HG02970 (cell line): ENCODE data around the gene FRK.

Experiments
- ATAC-seq: cut with Tn5 transposase; IDR thresholded peaks from one replicate; pipeline ENCODE4 v1.9.1; 2021; ENCODE audit warnings: mild to moderate bottlenecking, moderate library complexity, moderate number of reproducible peaks; ENCODE audit not compliant: unreplicated experiment, low FRiP score

The FRK gene

DNA sequence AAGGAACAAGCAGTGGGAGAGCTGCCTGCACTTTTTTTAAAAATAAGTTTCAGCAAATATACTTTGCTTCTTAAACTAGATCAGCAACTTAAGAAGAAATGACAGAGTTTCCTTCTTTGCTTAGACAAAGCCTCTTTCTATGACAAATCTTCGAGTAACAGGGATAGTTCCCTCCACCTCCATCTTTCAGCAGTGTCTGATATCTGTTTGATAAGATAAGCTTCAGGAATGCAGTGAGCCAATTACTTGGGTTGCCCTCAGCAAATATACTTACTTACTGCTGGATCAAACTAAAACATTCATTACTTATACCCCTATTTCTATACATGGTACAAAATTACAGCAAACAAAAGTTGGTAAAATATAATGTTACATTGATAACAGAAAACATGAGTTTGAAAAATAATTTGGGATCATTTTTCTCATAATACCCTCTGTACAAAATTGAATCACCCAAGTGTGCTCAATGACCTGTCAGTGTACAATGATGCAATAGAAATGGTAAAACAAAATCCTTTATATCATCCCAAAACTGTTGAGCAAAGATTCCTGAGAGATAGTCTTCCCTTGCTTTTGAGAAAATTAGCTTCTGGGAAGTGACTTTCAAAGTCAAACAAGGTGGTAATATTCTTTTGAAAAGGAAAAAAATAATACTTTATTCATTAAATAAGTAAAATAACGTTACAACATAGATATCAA lies 24.5 kb downstream of the FRK start:
- no peak for ATAC-seq

DNA sequence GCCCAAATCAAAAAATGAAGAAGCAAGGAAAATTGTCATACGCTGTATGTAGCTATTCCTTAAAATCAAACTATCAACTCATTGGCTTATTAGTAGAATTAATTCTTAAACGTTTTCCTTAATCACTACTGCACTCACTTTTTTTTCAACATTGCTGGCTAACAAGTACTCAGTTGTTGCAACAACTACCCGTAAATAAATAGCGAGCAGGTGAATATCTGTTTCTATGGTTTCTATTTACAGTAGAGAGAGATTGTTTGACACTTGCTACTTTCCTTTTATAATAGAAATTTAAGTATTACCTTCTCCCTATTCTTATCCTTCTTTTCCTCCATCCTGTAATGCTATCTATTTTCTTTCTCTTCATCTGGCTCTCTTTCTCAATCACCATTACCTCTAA lies 25.1 kb downstream of the FRK start:
- no peak for ATAC-seq

DNA sequence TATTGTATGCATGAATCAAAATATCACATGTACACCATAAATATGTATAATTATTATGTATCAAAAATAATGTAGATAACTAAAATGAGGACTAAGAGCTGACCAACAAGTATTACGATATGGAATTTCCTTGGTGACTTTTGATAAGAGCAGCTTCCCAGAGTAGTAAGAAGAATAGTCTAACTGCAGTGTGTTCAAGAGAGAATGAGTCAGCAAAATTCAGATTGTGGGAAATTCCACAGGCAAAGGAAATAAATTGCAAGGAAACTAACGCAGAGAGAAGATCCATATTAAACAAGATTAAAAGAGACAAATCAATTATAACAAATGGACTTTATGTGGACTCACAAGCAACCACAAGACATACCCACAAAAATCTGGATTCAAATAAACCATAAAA lies 26.4 kb downstream of the FRK start:
- ATAC-seq, result no peak

DNA sequence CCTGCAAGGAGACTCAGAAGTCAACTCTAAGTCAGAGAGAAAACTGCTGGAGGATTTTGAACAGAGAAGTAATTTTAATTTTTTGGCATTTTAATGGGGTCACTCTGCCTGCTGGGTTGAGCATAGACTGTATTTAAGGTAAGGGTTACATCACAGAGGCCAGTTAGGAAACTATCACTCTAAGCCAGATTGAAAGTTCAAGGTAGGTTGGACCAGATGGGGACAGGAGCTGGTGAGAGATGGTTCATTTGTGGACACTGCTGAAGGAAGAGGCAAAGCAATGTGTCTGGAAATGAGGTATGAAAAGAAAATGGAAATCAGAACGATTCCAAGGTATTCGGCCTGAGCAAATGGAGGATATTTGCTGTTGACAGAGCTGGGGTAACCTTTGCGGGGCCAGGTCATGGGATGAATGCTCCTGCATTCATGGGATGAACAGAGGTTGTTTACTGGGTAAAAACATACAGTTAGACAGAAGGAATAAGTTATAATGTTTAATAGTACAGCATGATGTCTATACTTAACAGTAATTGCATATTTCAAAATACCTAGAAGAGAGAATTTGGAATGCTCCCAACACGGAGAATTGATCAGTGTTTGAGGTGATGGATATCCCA lies 26.9 kb downstream of the FRK start:
- ATAC-seq, result no peak

DNA sequence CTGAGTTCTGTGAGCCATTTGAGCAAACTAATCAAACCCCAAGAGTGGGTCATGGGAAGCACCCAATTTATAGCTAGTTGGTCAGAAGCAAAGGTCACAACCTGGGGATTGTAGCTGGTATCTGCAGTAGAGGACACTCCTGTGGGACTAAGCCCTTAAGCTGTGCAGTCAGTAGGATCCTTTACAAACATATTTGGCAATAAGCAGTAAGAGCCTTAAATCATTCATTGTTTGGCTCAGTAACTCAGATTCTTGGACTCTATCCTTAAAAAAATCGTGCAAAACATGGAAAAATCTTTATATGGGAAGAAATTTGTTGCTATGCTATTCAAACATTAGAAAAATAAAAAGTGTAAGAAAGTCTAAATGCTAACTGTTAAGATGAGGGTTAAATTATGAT lies 29.9 kb downstream of the FRK start:
- no peak for ATAC-seq

DNA sequence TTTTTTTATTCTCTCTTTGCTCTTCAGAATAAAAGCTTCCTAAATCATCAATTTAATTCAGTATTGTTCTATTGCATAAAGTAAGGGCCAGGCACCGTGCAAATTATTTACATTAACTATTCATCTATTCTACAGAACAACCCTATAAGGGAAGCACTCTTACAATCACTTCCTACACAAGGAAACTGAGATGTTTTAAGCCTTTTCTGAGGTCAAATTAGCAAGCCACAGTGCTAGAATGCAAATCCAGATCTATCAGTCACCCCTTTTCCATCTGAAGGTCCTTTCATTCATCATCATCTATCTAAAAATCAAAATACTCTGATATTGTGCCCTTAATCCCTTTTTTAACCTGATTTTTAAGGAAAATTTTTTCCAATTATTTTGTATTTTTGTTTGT lies 31.2 kb downstream of the FRK start:
- no peak for ATAC-seq

DNA sequence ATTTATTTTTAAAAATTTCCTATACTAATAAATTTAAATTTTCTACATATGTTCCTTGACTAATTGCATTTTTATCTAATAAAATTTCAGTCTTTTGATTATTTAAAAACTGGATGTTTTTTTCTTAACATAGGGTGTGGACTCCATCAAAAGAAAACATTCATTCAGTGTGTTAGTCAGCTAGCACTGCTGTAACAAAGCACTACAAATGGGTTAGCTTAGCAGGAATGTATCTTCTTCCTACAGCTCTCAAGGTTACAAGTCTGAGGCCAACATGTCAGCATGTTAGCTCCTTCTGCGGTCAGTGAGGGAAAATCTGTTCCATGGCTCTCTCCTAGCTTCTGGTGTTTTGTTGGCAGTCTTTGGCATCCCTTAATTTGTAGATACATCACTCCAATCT lies 32.5 kb downstream of the FRK start:
- no peak for ATAC-seq

DNA sequence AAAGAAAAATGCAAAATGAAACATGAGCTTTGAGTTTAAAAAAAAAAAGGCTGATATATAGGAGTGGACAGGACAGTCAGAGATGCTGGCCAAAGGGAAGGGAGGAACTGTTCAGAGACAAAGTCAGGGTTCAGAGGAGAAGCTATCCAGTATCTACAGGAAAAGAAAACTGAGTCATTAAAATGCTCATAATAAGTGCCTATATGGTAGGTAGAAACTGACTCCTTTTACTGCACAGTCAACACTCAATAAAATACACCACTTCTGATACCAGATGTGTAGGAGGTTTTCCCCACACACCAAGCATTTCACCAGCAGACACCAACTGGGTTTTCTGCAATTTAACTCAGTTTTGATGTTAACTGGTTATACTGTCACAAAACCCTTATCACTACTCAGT lies 32.9 kb downstream of the FRK start:
- no peak for ATAC-seq

DNA sequence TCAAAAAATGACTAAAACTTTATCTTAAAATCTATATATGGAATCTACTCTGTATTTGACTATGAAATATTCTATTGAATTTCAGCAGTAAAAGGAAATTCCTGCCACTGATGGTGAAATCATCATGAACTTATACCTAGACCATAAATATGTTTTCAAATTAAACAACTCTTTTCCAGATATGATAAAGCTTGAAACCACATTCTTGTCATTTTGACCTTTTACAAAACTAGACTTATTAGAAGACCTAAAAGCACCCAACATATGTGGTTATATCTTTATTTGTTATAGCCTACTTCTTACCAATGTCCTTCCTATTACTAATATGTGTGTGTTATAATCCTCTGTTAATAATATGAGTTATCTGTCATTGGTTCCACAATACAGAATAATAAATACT lies 35.3 kb downstream of the FRK start:
- ATAC-seq, result no peak

DNA sequence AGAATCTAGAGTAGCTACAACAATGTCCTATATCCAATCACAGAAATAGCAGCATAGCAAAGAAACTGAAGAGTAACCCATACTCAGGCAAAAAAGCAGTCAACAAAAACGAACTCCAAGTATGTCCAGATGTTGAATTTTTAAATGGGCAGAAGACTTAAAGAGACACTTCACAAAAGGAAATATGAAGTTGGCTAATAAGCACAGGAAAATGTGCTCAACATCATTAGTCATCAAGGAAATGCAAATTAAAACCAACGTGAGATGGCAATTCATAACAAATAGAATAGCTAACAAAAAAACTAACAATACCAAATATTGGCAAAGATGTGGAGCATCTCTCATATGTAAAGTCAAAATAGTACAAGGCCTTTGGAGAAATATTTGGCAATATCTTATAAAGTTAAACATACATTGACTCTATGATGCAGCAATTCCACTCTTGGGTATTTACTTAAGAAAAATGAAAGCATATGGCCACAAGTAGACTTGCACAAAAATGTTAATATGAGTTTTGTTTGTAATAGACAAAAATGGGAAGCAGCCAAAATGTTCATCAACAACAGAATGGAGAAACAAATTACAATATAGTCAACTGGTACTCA lies 37.7 kb downstream of the FRK start:
- no peak for ATAC-seq

DNA sequence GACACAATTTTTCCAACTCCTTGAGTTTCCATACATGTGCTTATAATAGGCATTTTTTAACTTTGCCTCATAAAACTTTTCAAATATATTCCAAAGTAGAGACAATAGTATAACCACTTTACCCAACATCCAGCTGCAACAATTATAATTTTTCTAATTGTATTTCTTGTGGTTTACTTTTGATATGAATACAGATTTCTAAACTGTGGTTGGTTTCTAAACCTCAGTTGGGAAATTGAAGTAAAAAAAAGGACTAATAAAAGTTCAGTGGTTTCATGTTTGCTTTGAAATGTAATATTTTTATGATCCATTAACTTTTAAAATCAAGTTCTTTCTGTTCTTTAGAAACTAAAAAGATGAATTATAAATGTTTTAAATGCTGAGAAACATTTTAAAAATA lies 40.0 kb downstream of the FRK start:
- ATAC-seq, result no peak

DNA sequence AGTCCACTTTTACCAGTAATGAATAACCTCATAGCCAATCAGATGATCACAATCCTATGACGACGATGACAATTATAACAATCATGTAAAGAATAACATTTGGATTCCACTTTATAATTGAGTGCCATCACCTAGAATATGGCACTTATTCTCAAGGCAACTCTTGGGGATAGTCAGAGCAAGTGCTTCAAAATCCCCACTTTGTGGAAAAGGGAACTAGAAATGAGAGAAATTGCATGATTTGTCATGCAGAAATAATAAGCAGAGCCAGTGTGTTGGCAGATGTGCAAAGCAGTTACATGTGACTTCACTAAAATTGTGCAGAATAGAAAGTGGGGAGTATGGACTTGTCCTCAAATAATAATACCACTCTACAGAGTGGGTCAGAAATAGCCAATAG lies 41.3 kb downstream of the FRK start:
- ATAC-seq, result peak; percentile 57

DNA sequence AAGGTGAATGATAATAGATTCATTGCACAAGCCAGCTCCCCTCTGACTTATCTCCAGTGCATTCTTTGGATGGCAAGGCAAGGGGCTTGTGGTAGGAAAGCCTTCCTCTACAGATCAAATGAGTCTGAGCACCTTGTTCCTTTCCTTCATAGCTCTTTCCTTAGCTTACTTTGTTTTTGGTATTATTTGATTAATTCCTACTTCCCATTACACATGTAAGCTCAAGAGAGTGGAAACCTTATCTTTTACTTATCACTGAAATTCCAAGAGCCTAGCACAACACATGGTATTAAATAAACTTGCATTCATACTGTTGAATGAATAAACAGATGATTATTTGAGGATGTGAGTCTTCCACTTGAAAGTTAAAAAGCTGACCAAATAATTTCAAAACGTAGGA lies 41.7 kb downstream of the FRK start:
- no peak for ATAC-seq

DNA sequence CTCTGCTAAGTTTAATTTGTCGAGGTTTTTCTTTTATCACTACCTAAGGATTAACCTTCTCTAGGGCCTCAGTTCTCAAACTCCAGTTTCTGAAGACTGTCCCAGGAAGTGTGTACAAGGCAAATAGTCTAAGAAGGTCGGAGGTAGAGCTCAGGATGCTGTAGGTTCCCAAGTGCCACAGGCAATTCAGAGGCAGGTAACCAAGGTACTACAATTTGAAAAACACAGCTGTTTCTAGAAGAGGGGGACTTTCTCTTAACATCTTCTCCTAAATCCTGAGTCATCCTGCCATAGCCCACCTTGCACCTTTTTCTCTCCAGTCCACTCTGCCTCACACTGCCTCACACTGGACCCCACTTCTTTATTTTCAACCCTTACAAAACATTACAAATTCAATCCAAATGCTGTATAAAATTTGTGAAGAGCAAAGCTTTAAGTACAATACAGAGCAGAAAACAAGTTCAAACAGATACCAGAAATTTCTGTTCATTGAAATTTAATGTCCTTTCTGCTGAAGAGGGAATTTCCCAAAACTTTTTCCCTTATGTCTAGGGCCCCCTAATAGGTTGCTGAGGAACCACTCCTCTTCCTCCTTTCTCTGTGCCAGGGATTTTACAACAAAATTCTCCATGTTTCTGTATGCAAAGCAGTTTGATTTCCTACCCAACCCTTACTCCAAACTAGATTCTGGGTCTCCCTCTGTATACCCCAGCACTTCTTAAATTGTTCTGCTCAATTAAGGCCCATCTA lies 43.0 kb downstream of the FRK start:
- no peak for ATAC-seq

DNA sequence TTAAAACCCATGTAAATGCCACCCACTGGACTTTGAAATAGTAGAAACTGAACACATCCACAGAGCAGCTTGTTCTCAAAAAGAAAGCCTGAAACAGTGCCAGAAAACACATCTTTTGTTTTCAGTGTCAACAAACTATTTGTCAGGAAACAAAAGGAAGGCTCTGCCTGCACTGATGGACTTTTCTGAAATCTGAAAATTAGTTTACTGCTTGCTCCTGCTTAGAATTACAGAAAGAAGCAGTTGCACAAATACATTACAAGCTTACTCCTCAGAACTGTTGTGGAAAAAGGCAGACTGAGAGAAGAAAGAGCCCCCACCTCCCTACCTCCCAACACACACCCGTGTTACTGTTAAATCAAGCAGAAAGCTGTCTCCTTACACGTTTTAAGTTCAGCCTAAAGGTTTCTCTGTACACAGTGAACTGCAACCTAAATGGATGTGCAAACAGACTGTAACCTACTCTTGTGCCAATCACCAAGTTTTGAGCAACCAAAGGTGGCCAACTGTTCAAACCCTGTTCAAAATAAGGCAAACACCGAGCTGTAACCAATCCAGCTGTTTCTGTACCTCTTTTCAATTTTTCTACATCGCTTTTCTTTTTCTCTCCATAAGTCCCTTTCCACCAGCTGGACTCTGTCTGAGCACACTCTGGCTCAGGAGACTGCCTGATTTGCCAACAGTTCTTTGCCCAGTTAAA lies 43.7 kb downstream of the FRK start:
- ATAC-seq, result no peak

DNA sequence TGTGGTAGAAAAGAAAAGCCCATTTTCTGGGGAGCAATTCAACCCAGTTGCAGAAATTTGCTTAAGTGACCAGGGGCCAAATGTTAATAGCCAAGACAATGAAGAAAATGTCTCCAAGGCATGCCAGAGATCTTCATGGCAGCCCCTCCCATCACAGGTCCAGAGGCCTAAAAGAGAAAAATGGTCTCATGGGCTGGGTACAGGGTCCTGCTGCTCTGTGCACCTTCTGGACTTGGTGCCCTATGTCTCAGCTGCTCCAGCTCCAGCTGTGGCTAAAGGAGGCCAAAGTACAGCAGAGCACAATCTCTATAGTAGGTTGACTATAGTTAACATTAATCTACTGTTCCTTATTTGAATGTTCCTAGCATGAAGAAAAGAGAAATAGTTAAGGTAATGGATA lies 44.7 kb downstream of the FRK start:
- no peak for ATAC-seq

DNA sequence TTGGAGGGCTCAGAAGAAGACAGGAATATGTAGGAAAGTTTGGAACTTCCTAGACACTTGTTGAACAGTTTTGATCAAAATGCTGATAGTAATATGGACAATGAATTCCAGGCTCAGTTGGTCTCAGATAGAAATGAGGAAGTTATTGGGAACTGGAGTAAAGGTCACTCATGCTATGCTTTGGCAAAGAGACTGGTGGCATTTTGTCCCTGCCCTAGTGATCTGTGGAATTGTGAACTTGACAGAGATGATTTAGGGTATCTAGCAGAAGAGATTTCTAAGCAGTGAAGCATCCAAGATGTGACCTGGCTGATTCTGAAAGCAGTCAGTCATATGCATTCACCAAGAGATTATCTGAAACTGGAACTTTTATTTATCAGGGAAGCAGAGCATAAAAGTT lies 45.1 kb downstream of the FRK start:
- no peak for ATAC-seq

DNA sequence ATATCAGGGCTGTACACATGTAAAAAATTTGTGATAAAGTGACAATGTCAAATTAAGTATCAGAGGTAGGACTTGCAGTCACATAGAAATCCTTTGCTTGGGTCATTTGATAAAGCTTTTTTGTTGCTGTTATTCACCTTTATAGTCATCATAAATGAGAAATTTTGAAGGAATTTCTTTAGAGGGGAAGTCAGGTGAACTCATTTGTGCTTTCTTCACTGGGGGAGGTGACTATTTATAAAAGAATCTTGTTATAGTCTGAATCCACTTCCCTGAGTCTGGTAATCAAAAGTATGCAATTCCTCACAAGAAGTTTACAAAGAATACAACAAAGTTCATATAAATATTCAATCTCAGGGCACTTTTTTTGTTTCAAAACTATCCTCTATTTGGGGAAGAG lies 47.7 kb downstream of the FRK start:
- ATAC-seq, result no peak

DNA sequence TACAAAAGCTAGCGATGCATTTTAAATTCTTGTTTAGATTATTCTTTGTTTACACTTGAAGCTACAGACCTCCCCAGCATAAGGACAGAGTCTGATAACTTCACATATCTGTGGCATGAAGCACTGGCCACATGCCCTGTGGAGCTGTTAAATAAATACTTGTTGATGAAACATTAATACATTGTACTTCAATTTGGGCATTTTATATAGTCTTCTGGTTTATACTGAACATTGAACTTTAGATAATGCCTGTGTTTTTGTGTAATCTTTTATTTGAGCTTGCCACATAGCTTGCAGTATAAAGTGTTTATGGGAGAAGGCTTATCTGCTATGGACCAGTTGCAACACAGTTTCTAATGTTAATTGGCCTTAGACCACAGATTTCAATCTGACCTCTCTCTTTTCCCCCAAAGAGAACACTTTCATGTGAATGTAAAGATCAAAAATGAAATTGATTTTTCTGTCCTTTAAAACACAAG lies 48.2 kb downstream of the FRK start:
- no peak for ATAC-seq

DNA sequence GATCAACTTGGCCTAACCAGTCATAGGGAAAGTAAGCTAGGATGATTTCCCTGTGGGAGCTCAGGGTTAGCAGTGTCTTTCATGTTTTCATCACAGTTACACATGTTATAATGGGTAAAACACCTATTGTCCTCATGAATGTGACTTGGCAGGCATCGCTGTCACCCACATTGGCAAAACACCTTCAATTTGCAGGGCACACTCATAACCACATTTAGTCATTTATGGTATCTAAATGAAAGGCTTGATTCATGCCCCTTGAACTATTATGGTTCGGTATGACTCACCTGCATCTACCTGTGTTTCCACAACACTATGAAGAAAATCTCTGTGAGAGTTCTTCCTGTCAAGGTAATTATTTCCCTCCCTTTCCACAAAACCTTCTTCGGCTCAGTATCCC lies 49.2 kb downstream of the FRK start:
- peak; percentile 36 for ATAC-seq
